Skin of body (tissue), 2 donors: ENCODE data around the gene TMEM258. TPM values are rescaled to one million over a fixed set of nuclear protein-coding genes. Genes with fewer than 3 reads are reported as not detected.

Experiments
- DNase-seq: peaks from one replicate; lab custom pipeline; 2025; lab: John Stamatoyannopoulos, UW
- total RNA-seq: library from RNA; depleted of rRNA; stranded (reverse); fragments of >200 nt; gene quantifications from one replicate; pipeline ENCODE4 v1.2.3, GENCODE V29; 2014

TMEM258 gene
- total RNA-seq, result 83.5 TPM

DNA sequence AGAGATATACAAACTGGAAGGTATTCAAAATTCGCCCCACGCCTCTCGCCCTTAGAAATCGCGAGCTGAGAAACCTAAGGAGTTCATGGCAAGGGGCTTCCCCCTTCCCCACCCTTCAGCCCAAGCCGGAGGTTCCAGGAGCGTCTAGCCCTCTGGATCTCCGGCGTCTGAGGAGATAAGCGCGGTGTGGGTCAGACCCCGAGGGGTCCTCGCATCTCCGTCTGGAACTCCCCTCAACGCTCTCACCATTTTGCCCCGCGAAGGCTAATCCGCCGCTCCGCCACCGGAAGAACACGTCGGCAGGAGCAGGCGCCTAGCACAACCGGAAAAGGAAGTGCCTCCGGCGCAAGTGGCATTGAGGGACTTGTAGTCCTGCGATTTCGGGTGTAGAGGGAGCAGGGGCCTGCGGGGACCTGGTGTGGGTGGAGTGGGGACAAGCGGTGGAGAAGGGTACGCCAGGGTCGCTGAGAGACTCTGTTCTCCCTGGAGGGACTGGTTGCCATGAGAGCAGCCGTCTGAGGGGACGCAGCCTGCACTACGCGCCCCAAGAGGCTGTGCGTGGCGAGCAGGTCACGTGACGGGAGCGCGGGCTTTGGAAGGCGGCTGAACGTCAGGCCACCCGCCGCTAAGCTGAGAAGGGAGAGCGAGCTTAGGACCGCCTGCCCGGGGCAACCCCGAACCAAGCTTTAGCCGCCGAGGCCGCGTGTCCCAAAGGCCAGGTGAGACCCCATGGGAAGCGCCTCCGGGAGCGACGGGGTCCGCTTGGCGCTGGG, at the start of gene TMEM258, which contains the start of gene FEN1:
TSS of gene TMEM258 (minus strand) at position 290 of the 773 bp plus-strand sequence. CDS start at position 249, 41 bp downstream.
TSS of gene FEN1 (plus strand) at position 602 of the 773 bp plus-strand sequence. CDS start 2,451 bp downstream, outside the sequence.
- peak; percentile 97 for DNase-seq

GRCh38 chr11:61841636-61842527, 49.5 kb upstream of the TMEM258 start:
- DNase-seq, result no peak

- no peak for DNase-seq
Measured at GRCh38 chr11:61840371-61840770, 48.0 kb upstream of the TMEM258 start.

- no peak for DNase-seq
Measured at GRCh38 chr11:61839742-61840141, 47.3 kb upstream of the TMEM258 start.

DNA sequence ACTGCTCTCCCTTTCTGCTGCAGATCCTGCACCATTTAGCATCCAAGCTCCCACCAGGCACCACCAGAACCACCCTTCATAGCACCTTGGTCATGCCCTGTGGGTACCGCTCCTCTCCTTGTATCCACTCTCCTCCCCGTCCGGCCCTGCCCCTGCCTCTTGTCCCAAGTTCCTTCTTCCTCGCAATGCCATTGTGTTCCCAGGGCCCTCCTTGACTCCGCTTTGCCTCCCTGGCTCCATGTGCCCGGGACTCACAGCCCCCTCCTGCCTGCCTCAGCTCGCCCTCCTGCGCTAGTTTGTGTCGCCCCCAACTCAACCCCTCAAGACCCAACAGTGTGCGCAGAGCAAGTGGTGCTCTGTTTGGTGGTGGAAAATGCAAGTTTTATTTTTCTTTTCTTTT, 46.5 kb upstream of the TMEM258 start:
- DNase-seq, result no peak

- DNase-seq, result no peak
Measured at GRCh38 chr11:61838501-61838900, 46.1 kb upstream of the TMEM258 start.

DNA sequence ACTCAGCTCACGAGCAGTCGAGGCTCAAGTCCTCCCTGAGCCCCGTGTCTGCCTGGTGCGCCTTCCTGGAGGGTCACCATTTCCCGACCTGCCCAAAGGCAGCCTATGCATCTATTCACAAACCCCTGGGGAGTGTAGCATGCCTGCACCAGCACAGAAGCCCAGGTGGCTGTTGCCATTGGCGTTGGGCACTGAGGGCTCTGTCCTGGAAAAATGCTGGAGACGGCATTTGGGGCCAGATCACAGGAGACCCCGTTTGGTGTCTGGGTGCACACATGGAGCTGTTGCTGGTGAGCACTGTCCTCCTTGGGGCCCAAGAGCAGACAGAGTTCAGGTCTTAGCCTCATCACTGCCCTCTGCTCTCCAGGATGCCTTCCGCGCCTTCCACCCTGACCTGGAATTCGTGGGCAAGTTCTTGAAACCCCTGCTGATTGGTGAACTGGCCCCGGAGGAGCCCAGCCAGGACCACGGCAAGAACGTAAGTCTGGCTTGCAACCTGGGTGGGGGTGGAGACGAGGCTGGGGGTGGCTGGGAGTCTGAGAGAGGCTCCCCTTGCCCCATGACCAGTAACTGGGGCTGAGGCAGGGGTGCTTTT, 45.1 kb upstream of the TMEM258 start:
- DNase-seq, result no peak

DNA sequence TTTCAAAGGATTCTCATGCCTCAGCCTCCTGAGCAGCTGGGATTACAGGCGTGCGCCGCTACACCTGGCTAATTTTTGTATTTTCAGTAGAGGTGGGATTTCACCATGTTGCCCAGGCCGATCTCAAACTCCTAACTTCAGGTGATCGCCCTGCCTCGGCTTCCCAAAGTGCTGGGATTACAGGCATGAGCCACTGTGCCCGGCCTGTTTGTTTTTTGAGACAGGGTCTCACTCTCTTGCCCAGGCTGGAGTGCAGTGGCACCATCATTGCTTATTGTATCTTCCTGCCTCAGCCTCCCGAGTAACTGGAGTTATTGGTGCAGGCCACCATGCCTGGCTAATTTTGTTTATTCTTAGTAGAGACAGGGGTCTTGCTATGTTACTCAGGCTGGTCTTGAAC, 43.8 kb upstream of the TMEM258 start:
- DNase-seq, result no peak

GRCh38 chr11:61834278-61835048, 42.1 kb upstream of the TMEM258 start:
- DNase-seq, result peak; percentile 80

DNA sequence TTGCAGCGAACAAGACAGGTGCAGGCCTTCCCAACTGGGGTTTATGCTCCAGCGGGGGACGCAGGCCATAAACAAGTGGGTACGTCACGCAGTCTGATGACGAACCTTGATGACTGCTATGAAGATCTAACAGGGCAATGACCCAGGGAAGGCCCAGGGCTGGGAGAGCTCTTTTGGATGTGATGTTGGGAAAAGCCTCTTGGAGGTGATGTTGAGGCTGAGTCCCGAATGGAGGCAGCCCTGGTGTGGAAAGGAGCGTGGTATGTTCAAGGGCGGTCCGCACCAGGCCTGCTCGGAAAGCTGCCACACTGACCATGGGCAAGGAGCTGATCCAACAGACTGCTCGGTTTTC, 41.5 kb upstream of the TMEM258 start:
- DNase-seq, result no peak

- no peak for DNase-seq
Measured at GRCh38 chr11:61833471-61833870, 41.1 kb upstream of the TMEM258 start.

GRCh38 chr11:61832754-61833153, 40.4 kb upstream of the TMEM258 start:
- DNase-seq, result no peak

DNA sequence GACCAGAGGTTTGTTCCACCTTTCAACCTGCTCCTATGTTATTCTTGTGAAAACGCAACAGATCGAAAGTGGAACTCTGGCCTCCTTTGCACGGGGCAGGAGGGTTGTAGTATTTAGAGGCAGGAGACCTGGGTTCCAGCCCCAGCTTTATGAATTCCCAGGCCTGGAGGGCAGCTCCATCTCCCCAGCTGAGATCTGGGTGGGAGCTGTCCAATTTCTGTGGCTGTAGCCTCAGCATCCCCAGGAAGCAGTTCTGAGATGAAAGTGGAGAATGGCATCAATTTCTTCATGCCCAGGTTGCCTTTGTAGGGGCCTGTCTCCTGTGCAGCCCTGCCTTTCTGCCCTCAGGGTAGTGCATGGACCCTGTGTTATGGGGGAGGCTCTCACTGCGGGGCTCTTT, 39.8 kb upstream of the TMEM258 start:
- no peak for DNase-seq

DNA sequence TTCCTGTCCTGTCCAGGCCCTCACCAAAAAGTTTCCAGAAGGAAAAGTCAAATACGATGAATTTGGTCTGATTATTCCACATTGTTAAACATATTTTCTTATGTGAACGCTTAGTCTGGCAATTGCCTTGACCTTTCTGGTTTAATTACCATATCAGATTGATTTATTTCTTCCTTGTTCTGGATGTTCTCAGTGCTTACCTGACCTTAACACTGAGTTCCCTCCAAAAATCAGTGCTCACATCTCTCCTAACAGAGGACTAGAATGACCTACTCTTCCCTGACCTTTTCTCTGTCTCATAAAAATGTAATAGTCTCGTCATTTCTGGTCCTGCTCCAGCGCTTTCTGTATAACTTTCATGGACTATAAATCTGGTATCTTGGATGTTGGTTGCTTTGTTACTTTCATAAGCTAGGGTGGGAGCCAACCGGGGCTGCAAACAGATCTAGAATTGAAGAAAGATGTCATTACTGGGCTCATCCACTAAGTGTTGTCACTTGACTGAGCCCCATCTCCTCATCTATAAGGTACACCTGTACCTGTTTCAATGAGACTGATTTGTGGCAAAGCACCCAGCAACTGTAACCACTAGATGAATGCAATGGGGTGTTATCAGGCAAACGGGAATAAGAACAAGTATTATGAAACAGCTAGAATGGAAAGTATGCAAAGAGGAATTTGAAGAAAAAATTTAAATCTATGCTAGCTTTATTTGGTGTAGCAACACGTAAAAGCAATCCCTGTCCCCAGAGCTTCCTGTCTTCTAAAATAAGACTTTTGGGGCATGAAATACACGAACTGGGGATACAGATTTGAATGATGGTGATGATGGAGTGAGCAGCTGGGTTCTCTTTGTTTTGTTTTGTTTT, 38.1 kb upstream of the TMEM258 start:
- DNase-seq, result peak; percentile 47

GRCh38 chr11:61829806-61830205, 37.4 kb upstream of the TMEM258 start:
- no peak for DNase-seq

GRCh38 chr11:61828629-61829407, 36.4 kb upstream of the TMEM258 start:
- no peak for DNase-seq

- DNase-seq, result no peak
Measured at GRCh38 chr11:61828379-61828628, 35.9 kb upstream of the TMEM258 start.

GRCh38 chr11:61827571-61828378, 35.4 kb upstream of the TMEM258 start, which contains the start of gene FADS2:
Gene FADS2 (plus strand): TSS chr11:61828300. CDS start chr11:61828391, 91 bp downstream.
- peak; percentile 94 for DNase-seq
